GM19023 (cell line): ENCODE results near the gene ADGRD2.

Experiments used
- ATAC-seq: cut with Tn5 transposase; IDR thresholded peaks from one replicate; pipeline ENCODE4 v1.9.1; 2021; ENCODE audit warnings: mild to moderate bottlenecking, moderate library complexity; ENCODE audit not compliant: unreplicated experiment

ADGRD2 gene

GRCh38 chr9:124506433-124506832, 56.2 kb downstream of the ADGRD2 start:
- no peak for ATAC-seq

DNA sequence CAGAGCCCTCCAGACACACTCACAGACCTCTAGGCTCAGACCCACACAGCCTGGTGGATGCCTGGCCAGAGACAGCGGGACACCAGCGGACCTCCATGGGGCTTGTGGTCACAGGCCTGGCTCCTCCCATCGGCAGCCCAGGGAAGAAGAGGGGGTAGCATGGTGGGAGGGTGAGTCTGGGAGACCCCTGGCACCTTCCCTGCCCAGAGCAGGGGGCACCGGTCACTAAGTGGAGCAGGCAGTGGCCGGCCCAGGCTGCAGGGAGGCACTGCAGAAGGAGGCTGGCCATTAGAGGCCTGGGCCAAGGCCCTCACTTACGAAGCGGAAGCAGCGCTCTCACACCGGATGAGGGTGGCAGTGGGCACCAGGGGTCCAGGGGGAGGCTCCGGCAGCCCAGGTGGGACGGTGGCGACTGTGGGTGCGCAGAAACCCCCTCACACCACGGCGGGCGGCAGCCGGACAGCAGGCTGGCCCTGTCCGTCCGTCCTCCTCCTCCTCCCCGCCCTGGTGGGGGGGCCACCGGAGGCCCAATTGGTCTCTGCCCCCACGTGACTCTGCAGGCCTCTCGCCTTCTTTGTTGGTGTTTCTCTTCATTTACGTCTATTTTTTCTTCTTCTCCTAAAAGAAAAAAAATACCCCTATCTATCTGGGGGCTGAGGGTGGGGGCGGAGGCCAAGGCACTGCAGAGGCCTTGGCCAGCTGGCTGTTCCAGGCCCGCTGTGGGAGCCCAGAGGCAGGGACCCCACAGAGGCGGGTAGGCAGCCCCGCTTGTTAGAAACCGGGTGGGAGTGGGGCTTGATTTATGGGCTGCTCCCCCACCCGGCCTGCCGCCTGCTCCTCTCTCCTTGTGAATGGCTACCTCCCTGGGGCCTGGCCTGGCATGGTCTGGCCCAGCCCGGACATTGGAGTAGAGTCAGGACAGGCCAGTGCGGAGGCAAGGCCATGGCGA, 57.0 kb downstream of the ADGRD2 start, which contains the start of gene NR5A1:
Gene NR5A1 (minus strand): TSS at position 469 of the 949 bp plus-strand sequence. CDS start 4,004 bp downstream, outside the sequence.
- ATAC-seq = no peak

GRCh38 chr9:124507880-124508423, 57.7 kb downstream of the ADGRD2 start:
- no peak for ATAC-seq

DNA sequence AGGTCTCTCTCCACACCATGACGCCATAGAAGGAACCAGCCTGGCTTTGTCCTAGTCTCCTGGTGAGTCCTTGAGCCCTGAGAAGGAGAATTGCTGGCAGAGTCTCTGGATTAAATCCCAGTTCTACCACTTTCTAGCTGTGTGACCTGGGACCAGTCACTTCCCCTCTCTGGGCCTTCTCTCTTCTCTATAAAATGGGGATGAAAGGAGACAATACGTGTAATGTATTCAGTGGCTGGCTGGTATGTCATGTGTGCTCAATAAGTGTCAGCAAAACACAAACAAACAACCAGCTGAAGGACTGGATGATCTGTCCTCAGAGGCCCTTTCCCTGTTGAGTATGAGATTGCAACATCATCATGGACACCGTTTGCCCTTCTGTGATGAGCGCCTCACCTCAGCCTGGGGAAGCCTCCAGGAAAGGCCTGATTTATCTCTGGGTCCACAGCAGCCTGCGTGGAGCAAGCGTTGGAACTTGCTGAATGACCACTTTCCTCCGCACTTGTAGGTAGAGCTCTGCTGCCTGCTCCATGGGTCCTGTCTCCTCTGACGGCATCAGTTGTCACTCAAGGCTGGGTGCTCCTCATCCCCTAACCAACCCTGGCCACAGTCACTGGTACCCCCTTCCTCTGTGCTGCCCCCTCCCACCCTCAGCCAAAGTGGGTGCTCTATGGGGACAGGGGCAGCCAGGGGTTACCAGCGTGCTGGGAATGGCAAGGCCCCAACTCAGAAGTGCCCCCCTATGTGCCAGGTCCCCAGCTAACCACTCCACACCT, 60.6 kb downstream of the ADGRD2 start:
- no peak for ATAC-seq

DNA sequence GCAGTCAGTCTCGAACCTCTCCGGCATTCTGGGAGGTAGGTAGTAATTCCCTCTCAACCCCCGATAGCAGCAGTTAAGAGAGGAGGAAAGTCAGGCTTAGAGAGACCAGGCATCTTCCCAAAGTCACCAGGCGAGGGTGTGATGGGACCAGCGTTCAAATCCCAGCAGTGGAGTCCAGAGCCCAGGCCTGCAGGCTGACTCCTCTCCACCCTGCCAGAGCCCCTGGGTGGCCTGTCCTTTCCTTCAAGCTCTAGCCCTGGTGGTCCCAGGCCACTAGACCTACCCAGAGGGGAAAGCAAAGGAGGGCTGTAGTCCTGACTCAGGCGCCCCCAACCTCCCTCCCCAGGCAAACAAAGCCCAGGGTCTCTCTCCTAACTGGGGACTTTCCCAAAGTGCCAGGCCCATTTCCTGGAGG, 61.2 kb downstream of the ADGRD2 start:
- no peak for ATAC-seq

- ATAC-seq = no peak
Measured at GRCh38 chr9:124511891-124512805, 61.9 kb downstream of the ADGRD2 start.

GRCh38 chr9:124512806-124513204, 62.6 kb downstream of the ADGRD2 start:
- ATAC-seq = no peak

DNA sequence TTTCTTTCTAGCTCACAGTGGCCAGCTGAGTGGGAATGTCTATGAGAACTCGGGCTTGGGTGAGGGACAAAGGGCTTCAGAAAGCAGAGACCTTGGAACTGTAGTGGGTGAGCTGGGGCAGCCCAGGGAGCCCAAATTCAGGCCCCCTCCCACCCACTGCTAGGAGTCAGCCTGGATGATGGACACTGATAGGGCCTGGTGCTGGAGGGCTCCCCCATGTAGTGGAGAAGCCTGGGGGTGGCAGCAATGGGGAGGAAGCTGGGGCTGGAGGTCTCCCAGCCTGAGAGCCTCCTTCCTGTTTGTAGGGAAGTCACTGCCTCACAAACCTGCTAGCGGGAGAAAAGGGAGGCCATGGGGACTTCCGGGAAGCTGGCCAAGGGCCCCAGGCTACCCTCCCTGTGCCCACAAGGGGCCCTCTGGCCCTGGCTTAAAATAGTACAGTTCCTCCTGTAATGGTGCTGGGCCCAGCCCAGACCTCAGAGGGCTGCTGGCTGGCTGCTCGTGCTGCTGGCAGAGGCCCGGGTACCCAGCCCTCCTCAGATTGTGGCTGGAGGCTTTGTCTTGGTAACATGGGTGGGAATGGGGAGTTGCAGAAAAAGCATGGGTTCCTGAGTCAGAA, 63.2 kb downstream of the ADGRD2 start:
- ATAC-seq = no peak

GRCh38 chr9:124514125-124514524, 63.9 kb downstream of the ADGRD2 start:
- ATAC-seq = no peak

GRCh38 chr9:124514874-124515273, 64.6 kb downstream of the ADGRD2 start:
- no peak for ATAC-seq

DNA sequence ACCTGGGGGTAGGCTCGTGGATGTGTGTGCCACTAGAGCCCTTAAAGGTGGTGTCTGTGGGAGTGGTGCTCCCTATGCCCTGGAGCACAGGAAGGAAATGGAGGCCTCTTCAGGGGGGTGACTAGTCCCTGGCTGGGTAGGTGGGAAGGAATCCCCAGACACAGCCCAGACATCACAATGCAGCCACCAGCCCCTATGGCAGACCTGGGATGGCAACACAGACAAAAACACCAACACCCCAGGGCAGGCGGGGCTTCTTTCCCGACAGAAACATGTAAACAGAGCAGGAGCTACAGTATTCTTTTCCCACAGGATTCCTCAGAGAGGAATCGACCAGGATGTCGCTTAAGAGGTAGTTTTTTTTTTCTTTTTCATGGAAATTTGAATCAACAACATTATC, 67.3 kb downstream of the ADGRD2 start:
- no peak for ATAC-seq

GRCh38 chr9:124518116-124518515, 67.9 kb downstream of the ADGRD2 start:
- ATAC-seq = no peak

DNA sequence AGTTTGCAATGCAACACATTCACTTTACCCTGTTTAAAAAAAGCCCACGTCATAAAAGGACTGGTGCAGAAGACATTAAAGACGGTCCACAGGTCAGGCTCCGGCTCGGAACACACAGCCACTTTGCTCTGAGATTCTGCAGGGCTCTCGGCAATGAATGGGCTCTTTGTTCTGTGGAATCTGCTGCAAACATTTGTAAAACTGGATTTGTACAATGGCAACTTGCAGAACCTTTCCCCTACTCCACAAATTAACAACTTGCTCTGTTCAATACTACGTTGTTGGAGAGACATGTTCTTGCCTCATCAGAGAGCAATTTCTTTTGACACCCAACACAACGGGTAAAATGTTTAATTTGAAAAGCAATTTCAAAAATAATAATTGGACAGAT, 70.0 kb downstream of the ADGRD2 start:
- no peak for ATAC-seq

- no peak for ATAC-seq
Measured at GRCh38 chr9:124521142-124521541, 70.9 kb downstream of the ADGRD2 start.

DNA sequence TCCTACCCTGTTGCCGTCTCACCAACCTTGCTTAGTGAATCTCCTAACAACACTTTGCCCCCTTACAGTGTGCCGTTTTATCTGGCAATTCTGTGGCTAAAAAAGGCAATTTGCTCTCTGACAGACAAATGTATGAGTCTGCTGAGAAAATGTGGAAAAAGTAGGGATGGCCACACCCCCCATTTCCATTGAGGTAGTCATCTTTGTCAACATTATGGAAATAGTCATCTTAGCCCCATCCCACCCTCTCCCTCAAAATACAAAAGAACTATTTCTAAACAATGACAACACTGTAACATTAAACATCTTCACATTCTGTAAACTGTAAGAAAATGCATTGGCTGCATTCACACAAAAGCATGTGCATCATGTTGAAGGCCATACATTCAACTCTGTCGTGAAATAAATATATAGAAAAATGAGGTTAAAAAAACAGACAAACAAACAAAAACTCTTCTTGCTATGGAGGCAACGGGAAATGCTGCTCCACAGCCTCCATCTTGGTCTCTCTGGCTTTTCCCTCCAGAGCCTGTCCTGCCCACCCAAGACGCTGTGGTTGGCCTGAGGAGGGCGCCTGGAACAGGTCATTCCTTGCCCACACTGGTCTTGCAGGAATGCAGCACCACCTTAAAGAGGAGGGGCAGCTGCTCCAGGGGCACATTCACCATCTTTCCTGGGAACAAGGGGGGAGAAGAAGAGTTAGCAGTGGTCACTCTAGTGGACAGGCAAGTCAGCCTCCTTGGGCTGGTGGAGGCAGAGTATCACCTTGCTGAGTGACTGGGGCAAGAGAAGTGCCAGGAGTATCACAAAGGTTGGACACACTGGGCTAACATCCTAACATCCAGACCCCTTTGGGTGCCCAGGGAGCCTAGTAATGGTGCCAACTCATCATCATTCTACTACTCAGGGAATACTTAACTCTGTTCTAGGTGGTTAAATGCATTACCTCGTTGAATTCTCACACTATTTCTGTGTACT, 72.2 kb downstream of the ADGRD2 start:
- no peak for ATAC-seq

- no peak for ATAC-seq
Measured at GRCh38 chr9:124526174-124526573, 75.9 kb downstream of the ADGRD2 start.

GRCh38 chr9:124527781-124528180, 77.5 kb downstream of the ADGRD2 start:
- no peak for ATAC-seq
